Measurements from ENCODE around the gene ANXA5. TPM values are rescaled to one million over a fixed set of nuclear protein-coding genes. Genes with fewer than 3 reads are reported as not detected.

The ANXA5 gene
- total RNA-seq, 4 donors from 2014 or later: 101 to 107 (median 102) TPM

GRCh38 chr4:121680571-121680970 is 16.2 kb downstream of the ANXA5 start:
- H3K27ac ChIP-seq: no peak overlapping the region
- WGBS: 86% methylated on average over 3 of the region's 3 CpGs
- H3K9me3 ChIP-seq: no peaks in the 10 kb centered on the region
- no peaks in the 10 kb centered on the region for H3K4me1 ChIP-seq
- DNase-seq (ENCODE audit: low spot score in 2 of 2): no peak
- TF ChIP-seq, protein P1, sequence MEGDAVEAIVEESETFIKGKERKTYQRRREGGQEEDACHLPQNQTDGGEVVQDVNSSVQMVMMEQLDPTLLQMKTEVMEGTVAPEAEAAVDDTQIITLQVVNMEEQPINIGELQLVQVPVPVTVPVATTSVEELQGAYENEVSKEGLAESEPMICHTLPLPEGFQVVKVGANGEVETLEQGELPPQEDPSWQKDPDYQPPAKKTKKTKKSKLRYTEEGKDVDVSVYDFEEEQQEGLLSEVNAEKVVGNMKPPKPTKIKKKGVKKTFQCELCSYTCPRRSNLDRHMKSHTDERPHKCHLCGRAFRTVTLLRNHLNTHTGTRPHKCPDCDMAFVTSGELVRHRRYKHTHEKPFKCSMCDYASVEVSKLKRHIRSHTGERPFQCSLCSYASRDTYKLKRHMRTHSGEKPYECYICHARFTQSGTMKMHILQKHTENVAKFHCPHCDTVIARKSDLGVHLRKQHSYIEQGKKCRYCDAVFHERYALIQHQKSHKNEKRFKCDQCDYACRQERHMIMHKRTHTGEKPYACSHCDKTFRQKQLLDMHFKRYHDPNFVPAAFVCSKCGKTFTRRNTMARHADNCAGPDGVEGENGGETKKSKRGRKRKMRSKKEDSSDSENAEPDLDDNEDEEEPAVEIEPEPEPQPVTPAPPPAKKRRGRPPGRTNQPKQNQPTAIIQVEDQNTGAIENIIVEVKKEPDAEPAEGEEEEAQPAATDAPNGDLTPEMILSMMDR (IDR thresholded peaks at IDR 0.05): no peak
- no peak for TF ChIP-seq EP300 (IDR thresholded peaks at IDR 0.05)
- H3K27me3 ChIP-seq: no peaks in the 10 kb centered on the region
- H3K4me3 ChIP-seq: no peak overlapping the region
- H3K36me3 ChIP-seq: peaks cover 82% of the 10 kb centered on the region

- DNase-seq (ENCODE audit: low spot score in 2 of 2): no peak
- H3K27me3 ChIP-seq: no peaks in the 10 kb centered on the region
- H3K4me1 ChIP-seq: no peaks in the 10 kb centered on the region
- WGBS: 89% methylated on average over 4 of the region's 4 CpGs
- TF ChIP-seq, protein P1 (IDR thresholded peaks at IDR 0.05): no peak
- TF ChIP-seq EP300 (IDR thresholded peaks at IDR 0.05) (no peak), POLR2A (IDR thresholded peaks at IDR 0.05) (no peak), POLR2AphosphoS5 (IDR thresholded peaks at IDR 0.05) (no peak)
- H3K4me3 ChIP-seq: no peak overlapping the region
- peaks cover 84% of the 10 kb centered on the region for H3K36me3 ChIP-seq
- H3K27ac ChIP-seq: no peak overlapping the region
- no peaks in the 10 kb centered on the region for H3K9me3 ChIP-seq
These were observed 16.8 kb downstream of the ANXA5 start for GRCh38 chr4:121679951-121680350.

DNA sequence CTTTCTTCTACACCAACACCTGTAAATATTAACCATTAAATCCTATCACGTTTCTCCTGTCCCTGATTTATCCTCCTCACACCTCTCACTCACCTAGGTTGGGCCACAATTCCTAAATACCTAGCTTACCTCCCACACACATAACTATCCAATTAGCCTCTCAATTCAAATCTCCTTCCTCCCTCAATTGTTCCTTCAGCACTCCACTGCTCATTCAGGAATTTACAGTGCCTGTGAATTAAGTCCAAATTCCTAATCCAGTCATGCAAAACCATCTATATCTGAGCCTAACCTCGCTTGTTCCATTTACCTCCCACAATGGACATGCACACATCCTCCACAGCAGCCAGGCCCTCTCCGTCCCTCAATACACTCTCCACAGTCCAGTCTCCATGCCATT is 17.5 kb downstream of the ANXA5 start:
- Histone ChIP-seq H3K4me3 (no peak overlapping the region), H3K4me1 (no peaks in the 10 kb centered on the region), H3K27me3 (no peaks in the 10 kb centered on the region), H3K36me3 (peaks cover 85% of the 10 kb centered on the region), H3K9me3 (no peaks in the 10 kb centered on the region), H3K27ac (no peak overlapping the region)
- no peak for TF ChIP-seq POLR2AphosphoS5 (IDR thresholded peaks at IDR 0.05)
- TF ChIP-seq, protein P1 (IDR thresholded peaks at IDR 0.05): no peak
- no peak for TF ChIP-seq EP300 (IDR thresholded peaks at IDR 0.05)
- no peak for TF ChIP-seq POLR2A (IDR thresholded peaks at IDR 0.05)
- 97% methylated on average over 2 of the region's 3 CpGs for WGBS
- DNase-seq (ENCODE audit: low spot score in 2 of 2): no peak

DNA sequence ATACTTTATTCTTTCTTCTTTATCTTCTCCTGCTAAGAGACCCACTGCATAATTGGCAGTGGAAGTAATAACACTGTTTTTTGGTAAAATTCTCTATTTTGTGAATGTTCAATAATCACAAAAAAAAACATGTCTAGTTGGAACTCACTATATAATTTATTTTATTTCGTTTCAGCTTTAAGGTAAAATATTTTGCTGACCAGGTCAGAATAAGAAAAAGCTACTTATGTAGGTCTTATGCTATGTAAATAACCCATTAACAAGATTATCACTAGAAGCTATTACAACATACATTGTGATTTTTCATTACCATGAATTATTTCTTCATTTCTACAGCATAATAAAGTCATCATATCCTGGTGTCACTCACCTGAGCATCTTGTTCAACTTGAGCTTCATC is 19.3 kb downstream of the ANXA5 start:
- DNase-seq (ENCODE audit: low spot score in 2 of 2): no peak
- Histone ChIP-seq H3K9me3 (no peaks in the 10 kb centered on the region), H3K4me1 (no peaks in the 10 kb centered on the region), H3K27me3 (no peaks in the 10 kb centered on the region), H3K36me3 (peaks cover 86% of the 10 kb centered on the region), H3K4me3 (no peak overlapping the region), H3K27ac (no peak overlapping the region)
- TF ChIP-seq, protein P1 (IDR thresholded peaks at IDR 0.05): no peak
- no peak for TF ChIP-seq EP300 (IDR thresholded peaks at IDR 0.05)
- no peak for TF ChIP-seq POLR2AphosphoS5 (IDR thresholded peaks at IDR 0.05)
- TF ChIP-seq POLR2A (IDR thresholded peaks at IDR 0.05): no peak
- WGBS: 93% methylated on average over 1 of the region's 1 CpG

GRCh38 chr4:121676345-121677075 is 20.3 kb downstream of the ANXA5 start:
- Histone ChIP-seq H3K27ac (no peak overlapping the region), H3K4me3 (no peak overlapping the region), H3K4me1 (no peaks in the 10 kb centered on the region), H3K9me3 (no peaks in the 10 kb centered on the region), H3K36me3 (peaks cover 88% of the 10 kb centered on the region), H3K27me3 (no peaks in the 10 kb centered on the region)
- WGBS: 83% methylated on average over 6 of the region's 6 CpGs
- no peak for DNase-seq (ENCODE audit: low spot score in 2 of 2)
- TF ChIP-seq POLR2AphosphoS5 (IDR thresholded peaks at IDR 0.05): no peak
- TF ChIP-seq POLR2A (IDR thresholded peaks at IDR 0.05): no peak
- no peak for TF ChIP-seq EP300 (IDR thresholded peaks at IDR 0.05)
- TF ChIP-seq, protein P1 (IDR thresholded peaks at IDR 0.05): no peak

Measured in suprapubic skin (tissue), 4 donors.